ENCODE results near the gene PEA15.

The PEA15 gene

GRCh38 chr1:160245434-160245833 lies 40.2 kb downstream of the PEA15 start (continued):
- TF ChIP-seq SCRT2 (tag by site-specific recombination; IDR thresholded peaks at IDR 0.05) (no peak), ZBTB1 (tag by site-specific recombination; IDR thresholded peaks at IDR 0.05) (no peak), ZNF449 (tag by site-specific recombination; IDR thresholded peaks at IDR 0.05) (no peak)

- Histone ChIP-seq H3K4me1 (ENCODE audit: control insufficient read depth, insufficient read depth, low read length) (peaks cover 19% of the 10 kb centered on the region), H3K9me3 (ENCODE audit: control insufficient read depth, insufficient read depth, low read depth, low read length) (no peaks in the 10 kb centered on the region), H3K4me3 (ENCODE audit: low read depth, low read length) (no peak overlapping the region), H3K36me3 (ENCODE audit: control insufficient read depth in 2 of 2, insufficient read depth in 1 of 2, low read length in 2 of 2) (peaks cover 12 to 31% of the 10 kb centered on the region in 2 experiments; a peak in 2 of 3 replicates), H3K27ac (ENCODE audit: extremely low read depth, low read depth, low read length) (no peak overlapping the region)
- CTCF ChIA-PET = interaction anchor here (0.7 to 6.6 kb wide), 3 partner anchors 44 to 163 kb away, joined by 3 to 88 read pairs (median 4); partner anchors contain the start of gene CASQ1
- TF ChIP-seq RBAK (tag by site-specific recombination; IDR thresholded peaks at IDR 0.05) (no peak), ZNF518A (tag by site-specific recombination; conservative IDR thresholded peaks at IDR 0.05; ENCODE audit: low read depth) (no peak), ZNF16 (tag by site-specific recombination; IDR thresholded peaks at IDR 0.05; ENCODE audit: low read depth) (no peak), ZNF23 (tag by site-specific recombination; IDR thresholded peaks at IDR 0.05; ENCODE audit: borderline replicate concordance) (no peak), ZNF677 (tag by site-specific recombination; IDR thresholded peaks at IDR 0.05) (no peak), HIC1 (tag by site-specific recombination; IDR thresholded peaks at IDR 0.05) (no peak), ZNF175 (tag by site-specific recombination; IDR thresholded peaks at IDR 0.05) (no peak), ZNF146 (tag by site-specific recombination; IDR thresholded peaks at IDR 0.05) (no peak), ZNF391 (tag by site-specific recombination; IDR thresholded peaks at IDR 0.05; ENCODE audit: borderline replicate concordance, low read depth) (no peak), ZNF513 (tag by site-specific recombination; IDR thresholded peaks at IDR 0.05) (no peak), ZNF248 (tag by site-specific recombination; IDR thresholded peaks at IDR 0.05) (no peak), ZNF366 (tag by site-specific recombination; conservative IDR thresholded peaks at IDR 0.05) (no peak)
- POLR2A ChIA-PET = no interaction called here
These were observed 41.9 kb downstream of the PEA15 start for GRCh38 chr1:160247053-160247452.
